HG02798 (cell line): ENCODE results near the gene CBX2.
A peak's percentile ranks its signal among the peaks of the same experiment; 100 is the strongest.

Experiments
- ATAC-seq: cut with Tn5 transposase; IDR thresholded peaks from one replicate; pipeline ENCODE4 v1.9.1; 2021; ENCODE audit warnings: mild to moderate bottlenecking; ENCODE audit not compliant: unreplicated experiment, poor library complexity

The CBX2 gene

GRCh38 chr17:79809530-79810129, 31.7 kb downstream of the CBX2 start:
- ATAC-seq, result no peak

- peak; percentile 86 for ATAC-seq
Observed at GRCh38 chr17:79810130-79811010, 32.4 kb downstream of the CBX2 start.

GRCh38 chr17:79811011-79811867, 33.3 kb downstream of the CBX2 start:
- no peak for ATAC-seq

GRCh38 chr17:79811868-79812352, 34.0 kb downstream of the CBX2 start:
- no peak for ATAC-seq

GRCh38 chr17:79812353-79813258, 34.7 kb downstream of the CBX2 start:
- no peak for ATAC-seq

GRCh38 chr17:79813297-79814126, 35.6 kb downstream of the CBX2 start:
- no peak for ATAC-seq

GRCh38 chr17:79814127-79814973, 36.4 kb downstream of the CBX2 start:
- ATAC-seq, result no peak

GRCh38 chr17:79814974-79815835, 37.3 kb downstream of the CBX2 start:
- no peak for ATAC-seq

- no peak for ATAC-seq
Observed at GRCh38 chr17:79815836-79816461, 38.0 kb downstream of the CBX2 start.

GRCh38 chr17:79818026-79818758, 40.2 kb downstream of the CBX2 start:
- ATAC-seq, result no peak

- ATAC-seq, result no peak
Observed at GRCh38 chr17:79819085-79819484, 41.1 kb downstream of the CBX2 start.

GRCh38 chr17:79819534-79820276, 41.8 kb downstream of the CBX2 start:
- ATAC-seq, result no peak

GRCh38 chr17:79820959-79821330, 43.0 kb downstream of the CBX2 start:
- no peak for ATAC-seq

- no peak for ATAC-seq
Observed at GRCh38 chr17:79821331-79822095, 43.6 kb downstream of the CBX2 start.
